NCI-H1694 treated with DMSO at 0.1 percent for 48 hours (cell line): ENCODE results near the gene CBX4.

Experiments used
- DNase-seq: peaks from one replicate; lab custom pipeline; 2025; lab: John Stamatoyannopoulos, UW

The CBX4 gene

DNA sequence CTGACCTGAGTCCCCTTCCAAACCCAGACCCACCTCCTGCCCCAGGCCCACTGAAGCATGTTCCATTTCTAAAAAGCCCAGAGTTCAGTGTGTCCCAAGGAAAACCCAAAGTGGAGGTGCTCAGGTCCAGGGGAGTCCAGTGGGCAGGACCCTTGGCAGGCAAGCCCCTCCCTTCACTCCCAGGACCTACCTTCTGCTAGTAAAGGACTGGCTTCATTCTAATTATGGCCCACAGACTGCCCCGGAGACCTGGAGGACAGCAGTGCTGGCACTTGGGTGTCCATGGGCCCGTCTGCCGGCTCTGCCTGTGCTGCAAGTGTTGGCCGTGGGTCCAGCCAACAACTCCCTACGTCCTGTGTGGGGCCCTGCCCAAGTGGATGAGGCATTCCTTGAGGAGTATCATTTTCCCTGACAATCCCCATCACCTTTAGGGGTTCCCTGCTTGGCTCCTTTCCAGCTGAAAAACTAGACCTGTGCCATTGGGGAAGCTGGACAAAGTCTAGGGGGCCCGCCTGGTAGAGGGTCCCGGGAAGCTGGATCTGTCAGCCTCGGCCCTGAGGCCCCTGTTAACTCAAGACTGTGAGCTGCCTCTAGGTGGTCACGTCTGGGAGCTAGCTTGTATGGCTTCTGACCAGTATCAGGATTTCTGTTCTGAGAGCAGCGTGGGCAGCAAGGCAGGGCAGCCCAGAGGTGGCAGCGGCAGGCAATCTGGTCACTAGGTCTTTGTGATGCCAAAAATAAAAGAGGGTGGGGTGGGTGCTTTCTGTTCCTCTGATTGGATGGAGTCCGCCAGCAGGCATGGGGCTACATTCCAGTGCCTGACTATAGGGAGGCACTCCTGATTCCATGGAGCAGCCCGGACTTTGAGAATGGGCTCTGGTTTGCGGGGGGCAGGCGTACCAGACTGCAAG is 53.1 kb downstream of the CBX4 start:
- no peak for DNase-seq

DNA sequence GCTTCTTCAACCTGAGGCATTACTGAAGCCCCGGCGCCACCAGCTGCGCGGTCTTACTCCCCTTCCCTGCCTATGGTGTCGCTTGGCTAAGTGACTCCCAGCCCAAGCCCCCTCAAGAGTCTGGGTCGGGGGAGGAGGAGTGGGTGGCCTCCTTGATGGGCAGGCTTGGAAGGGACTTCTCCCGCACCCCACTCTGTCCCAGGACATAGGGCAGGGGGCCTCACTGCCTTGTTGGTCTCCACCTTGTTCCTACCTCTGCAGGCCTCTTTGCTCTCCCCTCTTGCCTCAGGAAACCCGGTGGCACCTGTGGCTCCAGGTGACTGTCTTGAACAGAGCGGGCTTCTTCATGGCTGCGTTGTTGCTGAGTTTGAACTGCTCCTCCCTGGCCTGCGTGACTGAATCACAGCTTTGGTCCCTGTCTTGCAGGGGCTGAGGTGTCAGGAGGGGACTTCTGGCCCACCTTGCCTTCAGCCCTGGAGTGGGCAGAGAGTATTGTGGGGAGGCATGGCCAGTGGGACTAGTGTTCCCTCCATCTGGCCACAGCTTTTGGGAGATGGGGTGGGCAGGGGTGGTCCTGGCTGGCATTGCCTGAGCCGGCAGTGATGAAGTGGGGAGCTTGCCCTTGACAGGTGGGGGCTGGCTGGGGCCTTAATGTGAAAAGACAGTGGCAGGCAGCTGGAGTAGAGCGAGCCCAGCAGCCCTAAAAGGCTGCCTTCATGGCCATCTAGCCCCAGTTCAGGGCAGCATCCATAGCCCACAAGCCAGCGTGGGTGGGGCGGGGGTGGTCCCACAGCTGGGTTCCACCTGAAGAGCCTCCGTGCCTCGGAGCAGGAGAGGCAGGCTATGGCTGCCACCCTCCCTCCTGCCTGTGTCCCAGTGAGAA is 54.0 kb downstream of the CBX4 start:
- DNase-seq = no peak

GRCh38 chr17:79784353-79785016 is 54.8 kb downstream of the CBX4 start:
- DNase-seq = no peak

DNA sequence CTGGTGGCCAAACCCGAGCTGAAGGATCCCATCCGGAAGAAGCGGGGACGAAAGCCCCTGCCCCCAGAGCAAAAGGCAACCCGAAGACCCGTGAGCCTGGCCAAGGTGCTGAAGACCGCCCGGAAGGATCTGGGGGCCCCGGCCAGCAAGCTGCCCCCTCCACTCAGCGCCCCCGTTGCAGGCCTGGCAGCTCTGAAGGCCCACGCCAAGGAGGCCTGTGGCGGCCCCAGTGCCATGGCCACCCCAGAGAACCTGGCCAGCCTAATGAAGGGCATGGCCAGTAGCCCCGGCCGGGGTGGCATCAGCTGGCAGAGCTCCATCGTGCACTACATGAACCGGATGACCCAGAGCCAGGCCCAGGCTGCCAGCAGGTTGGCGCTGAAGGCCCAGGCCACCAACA is 55.3 kb downstream of the CBX4 start:
- no peak for DNase-seq
